Upper lobe of left lung (tissue), 6 donors: ENCODE results near the gene BPIFA3. TPM values are rescaled to one million over a fixed set of nuclear protein-coding genes. Genes with fewer than 3 reads are reported as not detected.
A peak's percentile ranks its signal among the peaks of the same experiment; 100 is the strongest.

ENCODE experiments used
- ATAC-seq, 2 donors: fragments of 200-7000 bp; cut with Tn5 transposase; one replicate each; pipeline ENCODE4 v1.9.1; 2022; ENCODE audit warnings: mild to moderate bottlenecking in 2 of 2, moderate library complexity in 2 of 2; ENCODE audit not compliant: low FRiP score in 2 of 2
- DNase-seq, 2 donors: peaks; one replicate each; pipeline ENCODE4 v3.0.0-alpha.2; 2019 to 2020
- H3K27ac ChIP-seq, 4 donors: fragments of 200-600 bp; sonication (generic); one replicate each; pipeline ENCODE4 v1.5.1; 2016 to 2019
- H3K27me3 ChIP-seq, 4 donors: fragments of 200-600 bp; sonication (generic); one replicate each; pipeline ENCODE4 v1.5.1; 2017 to 2019
- H3K36me3 ChIP-seq, 4 donors: fragments of 200-600 bp; sonication (generic); one replicate each; pipeline ENCODE4 v1.5.1; 2016 to 2019
- H3K4me1 ChIP-seq, 4 donors: fragments of 200-600 bp; sonication (generic); one replicate each; pipeline ENCODE4 v1.5.1; 2018 to 2019
- H3K4me3 ChIP-seq, 4 donors: fragments of 200-600 bp; sonication (generic); one replicate each; pipeline ENCODE4 v1.5.1; 2017 to 2019; ENCODE audit warnings: mild to moderate bottlenecking in 2 of 4, moderate library complexity in 1 of 4
- H3K9me3 ChIP-seq, 4 donors: fragments of 200-600 bp; sonication (generic); one replicate each; pipeline ENCODE4 v1.5.1; 2018 to 2019
- EP300 ChIP-seq, 4 donors: sonication (generic); formaldehyde crosslinking; IDR thresholded peaks; one replicate each; pipeline ENCODE4 v1.5.1; 2017; ENCODE audit warnings: antibody characterized with exemption in 4 of 4, control low read depth in 2 of 4
- POLR2A ChIP-seq, 4 donors: fragments of 450-650 bp; IDR thresholded peaks; one replicate each; pipeline ENCODE4 v1.5.1; 2016 to 2017; ENCODE audit warnings: antibody characterized with exemption in 4 of 4, mild to moderate bottlenecking in 2 of 4
- POLR2AphosphoS5 ChIP-seq, 2 donors: sonication (generic); formaldehyde crosslinking; IDR thresholded peaks; one replicate each; pipeline ENCODE4 v1.5.1; 2017; ENCODE audit warnings: antibody characterized with exemption in 2 of 2
- WGBS, 2 donors: methylation state at CpG; one replicate each; pipeline ENCODE4 v1.1.5; 2017 to 2018; 5-methylcytosine and 5-hydroxymethylcytosine counted together
- total RNA-seq, 6 donors: library from RNA; depleted of rRNA in 4 of 6; stranded (reverse); fragments of >200 nt in 4 of 6; gene quantifications; one replicate each; pipeline versions ENCODE4 v1.1.0 to v1.2.1, GENCODE V29; 2016 to 2021
- TF ChIP-seq, protein P1 (sequence below), 6 experiments: fragments of 450-650 bp in 4 of 6; fragments of 200-600 bp in 2 of 6; sonication (generic) in 2 of 6; IDR thresholded peaks; one replicate each; pipeline ENCODE4 v1.5.1; 2016 to 2019; ENCODE audit warnings: antibody characterized with exemption in 6 of 6
- donor health status: DM: no; HTN: no; CAD: no; lungs with moderate emphysema.
- donor health status: DM: no; HTN: yes; CAD: no; lungs with severe emphysema.

BPIFA3 gene
- total RNA-seq, 6 donors from 2014 or later: not detected

- DNase-seq (no peak), ATAC-seq (no peak)
- Histone ChIP-seq H3K9me3 (no peaks in the 10 kb centered on the region), H3K27ac (no peak overlapping the region), H3K27me3 (no peaks in the 10 kb centered on the region), H3K36me3 (no peaks in the 10 kb centered on the region), H3K4me3 (no peak overlapping the region), H3K4me1 (no peaks in the 10 kb centered on the region)
- WGBS, 2 donors: 70 to 75% methylated on average over 3 of the region's 3 CpGs
- TF ChIP-seq POLR2A (IDR thresholded peaks at IDR 0.05) (no peak), POLR2AphosphoS5 (IDR thresholded peaks at IDR 0.05) (no peak), EP300 (IDR thresholded peaks at IDR 0.05) (no peak)
- TF ChIP-seq, protein P1, sequence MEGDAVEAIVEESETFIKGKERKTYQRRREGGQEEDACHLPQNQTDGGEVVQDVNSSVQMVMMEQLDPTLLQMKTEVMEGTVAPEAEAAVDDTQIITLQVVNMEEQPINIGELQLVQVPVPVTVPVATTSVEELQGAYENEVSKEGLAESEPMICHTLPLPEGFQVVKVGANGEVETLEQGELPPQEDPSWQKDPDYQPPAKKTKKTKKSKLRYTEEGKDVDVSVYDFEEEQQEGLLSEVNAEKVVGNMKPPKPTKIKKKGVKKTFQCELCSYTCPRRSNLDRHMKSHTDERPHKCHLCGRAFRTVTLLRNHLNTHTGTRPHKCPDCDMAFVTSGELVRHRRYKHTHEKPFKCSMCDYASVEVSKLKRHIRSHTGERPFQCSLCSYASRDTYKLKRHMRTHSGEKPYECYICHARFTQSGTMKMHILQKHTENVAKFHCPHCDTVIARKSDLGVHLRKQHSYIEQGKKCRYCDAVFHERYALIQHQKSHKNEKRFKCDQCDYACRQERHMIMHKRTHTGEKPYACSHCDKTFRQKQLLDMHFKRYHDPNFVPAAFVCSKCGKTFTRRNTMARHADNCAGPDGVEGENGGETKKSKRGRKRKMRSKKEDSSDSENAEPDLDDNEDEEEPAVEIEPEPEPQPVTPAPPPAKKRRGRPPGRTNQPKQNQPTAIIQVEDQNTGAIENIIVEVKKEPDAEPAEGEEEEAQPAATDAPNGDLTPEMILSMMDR (IDR thresholded peaks at IDR 0.05): no peak
Observed at GRCh38 chr20:33176101-33176500, 41.1 kb upstream of the BPIFA3 start.

- H3K27ac ChIP-seq: peak overlapping the region in 1 of 4 donors; percentile 65
- TF ChIP-seq, protein P1 (IDR thresholded peaks at IDR 0.05): no peak
- TF ChIP-seq POLR2AphosphoS5 (IDR thresholded peaks at IDR 0.05): no peak
- TF ChIP-seq EP300 (IDR thresholded peaks at IDR 0.05): no peak
- TF ChIP-seq POLR2A (IDR thresholded peaks at IDR 0.05): no peak
- 65 to 68% methylated on average over 9 of the region's 9 CpGs for WGBS, 2 donors
- DNase-seq (no peak), ATAC-seq (no peak)
- no peaks in the 10 kb centered on the region for H3K27me3 ChIP-seq
- no peaks in the 10 kb centered on the region for H3K9me3 ChIP-seq
- no peak overlapping the region for H3K4me3 ChIP-seq
- no peaks in the 10 kb centered on the region for H3K4me1 ChIP-seq
- H3K36me3 ChIP-seq: no peaks in the 10 kb centered on the region
Observed at GRCh38 chr20:33177866-33178265, 39.3 kb upstream of the BPIFA3 start.

GRCh38 chr20:33178726-33179125, 38.4 kb upstream of the BPIFA3 start:
- 33 to 80% methylated on average over 6 of the region's 6 CpGs for WGBS, 2 donors
- no peaks in the 10 kb centered on the region for H3K4me1 ChIP-seq

DNA sequence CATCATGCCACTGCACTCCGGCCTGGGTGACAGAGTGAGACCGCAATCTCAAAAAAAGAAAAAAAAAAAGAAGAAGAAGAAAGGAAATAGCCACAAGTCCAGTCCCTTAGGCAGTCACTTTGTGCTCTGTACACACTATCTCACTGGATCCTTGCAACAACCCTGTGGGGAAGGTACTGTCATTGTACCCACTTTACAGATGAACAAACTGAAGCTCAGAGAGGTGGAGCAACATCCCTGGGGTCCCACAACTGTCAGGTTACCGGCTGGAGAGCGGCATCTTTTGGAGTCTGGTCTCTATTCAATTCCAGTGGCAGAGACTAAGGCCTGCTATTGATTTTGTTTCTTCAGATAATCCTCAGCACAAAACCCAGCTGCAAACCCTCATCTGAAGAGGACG, 37.0 kb upstream of the BPIFA3 start:
- H3K36me3 ChIP-seq: no peaks in the 10 kb centered on the region
- WGBS, 2 donors: 89% methylated on average over 5 of the region's 5 CpGs
- no peak overlapping the region for H3K4me3 ChIP-seq
- H3K4me1 ChIP-seq: no peaks in the 10 kb centered on the region
- TF ChIP-seq POLR2AphosphoS5 (IDR thresholded peaks at IDR 0.05) (no peak), EP300 (IDR thresholded peaks at IDR 0.05) (no peak), POLR2A (IDR thresholded peaks at IDR 0.05) (no peak)
- TF ChIP-seq, protein P1 (IDR thresholded peaks at IDR 0.05): no peak
- no peaks in the 10 kb centered on the region for H3K27me3 ChIP-seq
- no peaks in the 10 kb centered on the region for H3K9me3 ChIP-seq
- H3K27ac ChIP-seq: no peak overlapping the region
- DNase-seq (no peak), ATAC-seq (no peak)

More at GRCh38 chr20:33178726-33179125, 38.4 kb upstream of the BPIFA3 start:
- DNase-seq: peak in 1 of 2 donors; percentile 70
- H3K27me3 ChIP-seq: no peaks in the 10 kb centered on the region
- peak in 1 of 2 donors; percentile 68 for ATAC-seq
- no peaks in the 10 kb centered on the region for H3K9me3 ChIP-seq
- H3K36me3 ChIP-seq: no peaks in the 10 kb centered on the region
- peak overlapping the region in 1 of 4 donors; percentile 68 for H3K27ac ChIP-seq
- no peak for TF ChIP-seq EP300 (IDR thresholded peaks at IDR 0.05)
- no peak for TF ChIP-seq POLR2AphosphoS5 (IDR thresholded peaks at IDR 0.05)
- TF ChIP-seq, protein P1 (IDR thresholded peaks at IDR 0.05): no peak
- no peak for TF ChIP-seq POLR2A (IDR thresholded peaks at IDR 0.05)
- no peak overlapping the region for H3K4me3 ChIP-seq

DNA sequence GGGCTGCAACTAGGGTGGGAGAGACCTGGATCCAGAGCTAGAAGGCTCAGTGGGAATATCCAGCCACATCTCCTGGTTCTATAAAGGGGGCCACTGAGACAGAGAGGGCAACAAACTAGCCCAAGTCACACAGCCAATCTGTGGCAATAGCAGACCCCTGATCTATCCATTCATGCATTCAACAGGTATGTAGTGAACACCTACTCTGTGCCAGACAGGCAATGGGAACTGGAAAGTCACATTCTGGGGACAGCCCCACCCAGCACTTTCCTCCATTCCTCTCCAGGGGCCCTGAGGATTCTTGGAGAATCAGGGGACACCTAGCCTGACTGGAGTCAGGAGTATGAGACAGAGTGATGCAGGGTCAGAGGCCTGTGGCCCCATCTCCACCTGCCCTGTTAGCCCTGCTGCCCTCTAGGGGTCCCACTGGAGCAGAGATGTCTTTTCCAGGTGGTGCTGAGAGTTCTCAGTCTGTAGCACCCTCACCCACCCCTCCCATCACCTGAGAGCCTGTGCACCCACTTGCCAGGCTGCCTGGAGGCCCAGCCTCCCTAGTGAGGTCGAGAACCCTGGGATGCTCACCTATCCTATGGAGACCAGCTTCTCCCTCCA, 35.6 kb upstream of the BPIFA3 start:
- ATAC-seq: no peak
- H3K4me3 ChIP-seq: no peak overlapping the region
- H3K27ac ChIP-seq: no peak overlapping the region
- DNase-seq: no peak
- no peaks in the 10 kb centered on the region for H3K9me3 ChIP-seq
- TF ChIP-seq POLR2AphosphoS5 (IDR thresholded peaks at IDR 0.05): no peak
- TF ChIP-seq, protein P1 (IDR thresholded peaks at IDR 0.05): no peak
- TF ChIP-seq POLR2A (IDR thresholded peaks at IDR 0.05): no peak
- no peak for TF ChIP-seq EP300 (IDR thresholded peaks at IDR 0.05)
- H3K4me1 ChIP-seq: no peaks in the 10 kb centered on the region
- no peaks in the 10 kb centered on the region for H3K27me3 ChIP-seq
- H3K36me3 ChIP-seq: no peaks in the 10 kb centered on the region
- WGBS, 2 donors: 44% methylated on average over 1 of the region's 1 CpG; no CpG with 5 or more reads in 1 of the 2 donors
